H7 (cell line): ENCODE data around the gene SERGEF. TPM values are rescaled to one million over a fixed set of nuclear protein-coding genes. Genes with fewer than 3 reads are reported as not detected.

ENCODE experiments used
- DNase-seq: peaks from one replicate; pipeline ENCODE4 v3.0.0; 2012
- H3K27me3 ChIP-seq: 2 replicates; pipeline ENCODE4 v1.6.0; 2011; ENCODE audit warnings: mild to moderate bottlenecking, low read length; ENCODE audit not compliant: control insufficient read depth, insufficient read depth
- H3K36me3 ChIP-seq: replicated peaks from 2 replicates; pipeline ENCODE4 v1.5.1; 2011; ENCODE audit warnings: low read length; ENCODE audit not compliant: control insufficient read depth, insufficient read depth
- H3K4me3 ChIP-seq: 2 replicates; pipeline ENCODE4 v1.5.1; 2011; ENCODE audit warnings: low read depth, mild to moderate bottlenecking, control low read depth, low read length, moderate library complexity; ENCODE audit not compliant: insufficient read depth
- total RNA-seq: library from RNA; depleted of rRNA; stranded (reverse); fragments of >200 nt; shearing (Covaris generic); gene quantifications from 2 replicates; pipeline ENCODE4 v1.2.3, GENCODE V29; 2014

The SERGEF gene
- total RNA-seq, 1 experiment from 2014 or later, result 16.5 TPM

DNA sequence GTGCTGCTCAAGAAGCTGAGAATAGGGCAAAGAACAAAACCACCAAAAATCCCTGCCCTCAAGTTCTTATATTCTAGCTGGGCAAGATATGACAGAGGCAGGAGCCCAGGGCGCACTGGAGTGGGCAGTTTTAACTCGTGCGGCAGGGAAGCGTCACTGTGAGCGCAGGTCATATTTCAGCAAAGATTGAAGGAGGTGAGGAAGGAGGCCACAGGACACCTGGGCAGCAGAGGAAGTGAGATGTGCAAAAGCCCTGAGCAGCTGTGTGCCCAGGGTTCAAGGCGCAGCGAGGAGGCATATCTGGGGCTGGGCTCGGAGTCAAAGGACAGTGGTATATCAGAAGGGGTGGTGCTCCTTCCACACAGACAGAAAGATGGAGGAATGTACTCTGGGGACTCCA lies 264.8 kb downstream of the SERGEF start:
- Histone ChIP-seq H3K4me3 (no peak overlapping the region), H3K36me3 (no peaks in the 10 kb centered on the region), H3K27me3 (no peaks in the 10 kb centered on the region)
- DNase-seq, result no peak

DNA sequence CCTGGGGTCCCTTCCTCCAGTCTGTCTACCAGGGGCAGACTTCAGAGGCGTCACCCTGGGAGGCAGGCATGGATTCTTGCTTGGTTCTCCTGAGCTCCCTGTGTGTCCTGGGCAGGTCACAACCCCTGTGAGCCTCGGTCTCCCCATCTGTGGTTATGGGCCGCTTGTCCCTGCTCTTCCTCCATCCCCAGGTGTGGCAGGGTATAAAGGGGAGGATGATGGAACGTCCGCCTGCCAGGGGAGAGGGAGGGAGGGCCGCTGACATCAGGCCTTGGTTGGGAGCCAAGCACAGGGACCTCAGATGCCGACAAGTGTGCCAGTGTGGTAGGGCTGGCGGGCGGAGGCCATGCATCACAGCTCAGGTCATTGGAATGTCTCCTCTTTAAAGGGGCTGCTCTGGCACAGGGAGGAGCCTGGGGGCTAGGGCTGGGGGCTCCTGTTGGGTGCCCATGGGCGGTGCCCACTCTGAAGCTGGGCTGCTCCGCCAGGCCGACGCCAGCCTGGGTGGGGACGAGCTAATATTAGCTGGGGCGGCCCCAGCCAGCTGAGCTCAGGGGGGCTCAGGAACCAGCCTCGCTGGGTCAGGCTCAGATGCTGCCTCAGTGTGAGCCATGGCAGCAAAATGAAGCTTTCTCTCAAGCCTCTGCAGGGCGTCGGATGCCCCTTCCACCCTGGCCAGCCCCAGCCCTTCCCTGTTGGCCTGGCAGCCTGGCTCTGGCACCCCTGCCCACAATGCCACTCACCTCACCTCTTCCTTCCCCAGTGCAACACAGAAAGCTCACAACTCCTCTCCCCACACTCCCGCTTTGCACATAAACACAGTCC lies 265.5 kb downstream of the SERGEF start:
- H3K27me3 ChIP-seq, result no peaks in the 10 kb centered on the region
- no peaks in the 10 kb centered on the region for H3K36me3 ChIP-seq
- no peak for DNase-seq
- no peak overlapping the region for H3K4me3 ChIP-seq

DNA sequence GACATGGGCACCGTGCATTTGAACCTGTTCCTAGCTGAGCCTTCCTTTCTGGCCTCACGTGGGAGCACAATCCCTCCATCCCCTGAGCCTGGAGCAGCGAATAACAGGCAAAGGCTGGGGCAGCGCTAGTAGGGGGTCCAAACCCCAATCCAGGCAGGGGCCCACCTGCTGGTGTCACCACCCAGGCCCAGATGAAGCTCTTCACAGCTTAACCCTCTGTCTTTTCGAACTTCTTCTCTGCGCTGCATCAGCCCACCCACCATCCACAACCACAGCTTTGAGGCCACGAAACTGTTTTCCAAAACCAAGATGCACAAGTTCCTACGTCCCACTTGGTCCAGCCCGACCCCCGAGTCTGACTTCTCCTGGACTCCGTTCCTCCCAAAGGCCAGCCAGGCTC lies 266.8 kb downstream of the SERGEF start:
- Histone ChIP-seq H3K36me3 (no peaks in the 10 kb centered on the region), H3K27me3 (no peaks in the 10 kb centered on the region), H3K4me3 (no peak overlapping the region)
- DNase-seq, result no peak

DNA sequence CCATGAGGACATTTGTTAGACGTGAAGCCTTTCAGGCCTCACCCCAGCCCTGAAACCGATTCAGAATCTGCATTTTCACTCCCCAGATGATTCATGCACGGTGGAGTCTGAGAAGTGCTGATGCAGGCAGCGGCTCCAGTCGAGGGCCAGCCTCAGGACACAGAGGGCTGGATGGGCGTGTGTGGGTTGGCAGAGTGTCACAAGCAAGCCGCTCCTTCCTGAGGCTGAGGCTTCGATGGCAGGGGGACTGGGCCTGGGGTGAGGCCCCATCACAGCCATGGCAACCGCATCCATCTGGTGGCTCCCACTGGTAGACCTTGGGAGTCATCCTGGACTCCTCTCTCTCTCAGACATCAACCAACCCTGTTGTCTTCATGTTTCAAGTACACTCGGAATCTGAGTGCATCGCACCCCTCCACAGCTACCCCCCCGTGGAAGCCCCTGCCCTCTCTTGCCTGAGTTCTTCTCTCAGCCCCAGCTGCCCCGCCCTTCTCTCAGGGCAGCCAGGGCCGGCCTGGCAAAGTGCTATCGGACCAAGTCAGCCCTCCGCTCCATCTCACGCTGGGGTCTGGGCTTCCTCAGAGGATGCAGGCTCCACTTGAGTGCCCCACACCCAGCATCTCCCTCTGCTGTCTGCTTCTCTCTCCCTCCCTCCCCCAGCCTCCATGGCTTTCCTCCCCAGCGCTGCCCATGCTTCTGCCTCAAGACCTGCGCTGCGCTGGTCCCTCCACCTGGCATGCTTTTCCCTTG lies 267.6 kb downstream of the SERGEF start:
- no peak overlapping the region for H3K4me3 ChIP-seq
- no peaks in the 10 kb centered on the region for H3K36me3 ChIP-seq
- DNase-seq, result no peak
- H3K27me3 ChIP-seq, result no peaks in the 10 kb centered on the region

DNA sequence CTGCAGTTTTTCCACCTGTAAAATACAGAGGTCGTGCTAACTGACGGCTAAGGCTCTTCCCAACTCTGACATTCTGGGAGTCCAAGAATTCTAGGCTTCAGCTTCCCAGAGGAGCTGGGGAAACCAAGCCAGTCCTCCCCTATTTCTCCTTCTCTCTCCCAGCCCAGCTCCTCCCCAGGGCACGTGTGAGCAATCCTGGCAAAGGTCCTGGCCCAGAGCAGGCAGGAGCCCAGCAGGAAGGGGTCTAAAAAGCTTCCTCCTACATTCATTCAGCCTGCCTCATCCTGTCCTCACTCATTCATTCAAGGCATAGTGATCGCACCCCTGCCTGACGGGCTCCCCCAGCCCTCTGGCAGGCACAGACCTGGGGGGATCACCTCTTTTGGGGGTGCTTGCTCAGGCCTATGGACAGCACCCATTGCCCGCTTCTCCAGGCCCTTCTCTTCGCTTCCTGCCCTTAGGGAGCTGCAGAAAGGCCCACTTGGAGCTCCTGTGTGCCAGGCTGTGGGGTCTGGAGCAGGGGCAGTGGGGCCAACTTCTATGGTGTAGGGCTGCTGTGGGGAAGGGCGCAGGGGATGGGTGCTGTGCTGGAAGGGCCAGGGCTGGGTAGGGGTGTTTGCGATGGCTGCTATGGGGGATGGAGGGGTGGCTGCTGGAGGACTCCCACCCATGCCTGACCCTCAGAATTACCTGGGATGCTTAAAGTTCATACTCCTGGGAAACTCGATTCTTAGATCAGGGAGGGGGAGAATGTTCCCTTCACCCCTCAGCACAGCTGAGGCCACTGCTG lies 268.5 kb downstream of the SERGEF start:
- H3K36me3 ChIP-seq, result no peaks in the 10 kb centered on the region
- H3K27me3 ChIP-seq, result peaks cover under 1% of the 10 kb centered on the region; the same call in 1 of the 2 replicates
- no peak overlapping the region for H3K4me3 ChIP-seq
- no peak for DNase-seq

DNA sequence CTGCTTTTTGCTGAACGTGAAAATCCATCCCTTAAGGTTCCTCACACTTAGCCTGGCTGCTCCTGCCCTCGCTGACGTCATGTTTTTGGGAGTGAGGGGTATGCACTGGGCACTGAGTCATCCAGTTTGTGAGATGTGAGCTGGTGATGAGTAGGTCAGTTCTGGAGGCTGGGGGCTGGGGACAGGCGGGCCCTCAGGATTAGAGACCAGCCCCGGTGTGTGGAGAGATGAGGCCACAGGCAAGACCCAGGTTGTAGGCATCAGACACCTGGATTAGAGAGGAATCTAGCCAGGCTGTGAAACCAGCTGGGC lies 269.1 kb downstream of the SERGEF start:
- Histone ChIP-seq H3K36me3 (no peaks in the 10 kb centered on the region), H3K27me3 (peaks cover 5% of the 10 kb centered on the region), H3K4me3 (no peak overlapping the region)
- DNase-seq, result no peak

DNA sequence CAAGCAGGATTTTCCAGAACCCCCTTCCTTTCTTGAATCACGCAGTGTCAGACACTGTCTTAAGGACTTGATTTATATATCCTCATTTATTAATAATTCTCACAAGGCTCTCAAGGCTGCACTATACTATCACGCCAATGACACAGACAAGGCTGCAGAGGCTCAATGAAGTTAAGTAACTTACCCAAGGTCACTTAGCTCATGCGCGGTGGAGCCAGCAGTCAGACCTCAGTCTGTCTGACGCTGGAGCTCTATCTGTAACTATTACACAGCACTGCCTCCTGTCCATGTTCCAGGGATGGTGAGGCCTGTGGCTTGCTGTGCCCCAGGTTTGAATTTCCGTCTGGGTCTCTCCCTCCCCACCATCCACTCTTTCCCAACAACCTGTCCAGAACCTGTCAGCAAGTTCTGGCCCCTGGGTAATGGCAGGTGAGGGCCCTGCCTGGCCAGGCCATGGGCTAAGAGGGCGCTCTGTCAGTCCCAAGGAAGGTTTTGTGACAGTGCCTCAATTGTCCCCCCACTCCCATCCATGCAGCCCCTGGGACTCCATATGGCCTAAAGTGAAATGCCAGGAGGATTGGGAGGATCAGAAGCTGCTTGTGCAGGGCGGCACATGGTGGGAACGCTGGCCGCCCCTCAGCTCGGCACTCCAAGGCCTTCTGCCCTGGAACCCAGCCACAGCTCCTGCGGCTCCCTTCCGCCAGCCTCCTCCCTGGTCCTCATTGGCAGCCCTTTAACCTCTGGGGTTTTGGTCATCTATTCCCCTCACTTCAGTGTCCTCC lies 269.6 kb downstream of the SERGEF start:
- H3K4me3 ChIP-seq, result no peak overlapping the region

DNA sequence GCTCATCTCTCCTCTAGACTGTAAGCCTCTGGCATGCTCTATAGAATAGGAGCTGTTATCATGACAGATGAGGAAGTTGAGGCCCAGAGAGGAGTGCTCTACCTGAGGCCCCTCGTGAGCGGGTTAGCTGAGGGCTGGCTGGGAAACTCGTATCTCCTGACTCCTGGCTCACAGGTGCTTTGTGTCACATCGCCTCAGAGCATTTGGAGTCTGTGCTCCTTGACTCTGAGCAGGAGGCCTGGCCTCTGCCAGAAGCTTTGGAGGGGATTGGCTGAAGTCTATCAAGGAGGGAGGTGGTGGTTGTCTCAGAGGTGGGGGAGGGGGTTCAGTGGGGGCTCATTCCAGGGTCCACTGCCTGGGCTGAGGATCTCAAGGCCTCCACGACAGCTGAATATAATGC lies 270.8 kb downstream of the SERGEF start:
- Histone ChIP-seq H3K27me3 (peaks cover 23% of the 10 kb centered on the region), H3K36me3 (no peaks in the 10 kb centered on the region), H3K4me3 (no peak overlapping the region)
- no peak for DNase-seq

More for the DNA sequence above, 269.6 kb downstream of the SERGEF start:
- H3K36me3 ChIP-seq, result no peaks in the 10 kb centered on the region
- no peak for DNase-seq
- H3K27me3 ChIP-seq, result peaks cover 11% of the 10 kb centered on the region

DNA sequence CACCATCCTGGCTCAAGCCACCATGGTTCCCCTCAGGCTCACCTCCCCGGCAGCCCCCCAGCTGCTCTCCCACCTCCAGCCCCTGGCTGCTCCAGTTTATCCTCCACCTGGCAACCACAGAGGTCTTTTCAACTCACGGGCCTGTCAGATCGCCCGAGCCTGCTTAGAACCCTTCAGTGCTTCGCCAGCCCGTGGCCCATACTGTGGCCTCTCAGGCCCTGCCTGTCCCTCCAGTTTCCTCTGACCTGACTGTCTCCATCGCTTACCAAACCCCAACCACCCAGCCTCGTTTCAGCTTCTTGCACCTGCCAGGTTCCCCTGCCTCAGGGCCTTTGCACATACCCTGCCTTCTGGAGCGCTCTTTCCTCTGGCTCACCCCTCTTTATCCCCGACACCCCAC lies 271.4 kb downstream of the SERGEF start:
- Histone ChIP-seq H3K4me3 (no peak overlapping the region), H3K36me3 (no peaks in the 10 kb centered on the region), H3K27me3 (peaks cover 28% of the 10 kb centered on the region)
- no peak for DNase-seq

DNA sequence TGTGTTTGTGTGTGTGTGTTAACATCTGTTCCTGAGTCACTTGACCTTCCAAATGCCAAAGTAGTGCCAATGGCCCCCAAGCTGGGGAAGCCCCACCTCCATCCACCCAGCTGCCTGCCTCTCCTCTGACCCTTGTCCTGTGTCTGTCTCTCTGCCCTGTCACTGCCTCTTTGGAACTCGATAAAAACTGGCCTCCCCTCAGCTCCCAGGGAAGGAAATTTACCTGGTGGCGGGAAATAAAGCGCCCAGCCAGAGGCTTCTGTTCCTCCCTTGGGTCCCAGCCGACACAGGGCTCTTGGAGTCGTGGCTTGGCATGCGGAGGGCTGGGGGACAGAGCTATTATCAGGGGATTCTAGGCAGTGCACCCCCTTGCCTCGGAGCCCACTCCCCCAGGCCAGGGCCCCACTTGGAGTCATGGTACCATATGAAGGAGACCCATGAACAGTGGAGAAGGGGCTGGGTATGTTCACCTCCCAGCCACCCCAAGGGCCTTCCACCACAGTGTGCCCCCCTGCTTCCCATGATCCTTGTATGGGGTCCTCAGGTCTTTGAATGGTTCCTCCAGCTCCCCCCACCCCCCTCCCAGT lies 272.1 kb downstream of the SERGEF start:
- no peak overlapping the region for H3K4me3 ChIP-seq
- DNase-seq, result no peak
- no peaks in the 10 kb centered on the region for H3K36me3 ChIP-seq
- H3K27me3 ChIP-seq, result peaks cover 35% of the 10 kb centered on the region

DNA sequence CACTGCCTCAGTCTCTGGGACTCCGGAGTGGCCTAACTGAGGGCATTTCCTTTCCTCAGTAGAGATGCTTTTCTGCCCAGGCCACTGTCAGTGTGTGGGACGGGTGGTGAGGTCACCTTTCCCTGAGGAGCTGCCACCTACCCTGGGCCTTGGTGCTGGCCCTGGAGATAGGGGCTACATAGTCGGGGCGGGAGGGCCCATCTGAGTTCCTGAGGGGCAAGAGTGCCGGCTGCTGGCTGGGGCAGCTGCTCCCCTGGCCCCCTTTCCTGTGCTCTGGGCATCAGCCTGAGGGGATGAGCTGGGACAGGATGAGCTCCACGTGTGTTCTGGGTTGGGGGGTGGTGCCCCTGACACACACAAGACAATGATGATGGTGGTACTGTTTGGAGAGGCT lies 272.9 kb downstream of the SERGEF start:
- DNase-seq, result no peak
- H3K4me3 ChIP-seq, result no peak overlapping the region
- no peaks in the 10 kb centered on the region for H3K36me3 ChIP-seq
- peaks cover 43% of the 10 kb centered on the region for H3K27me3 ChIP-seq

DNA sequence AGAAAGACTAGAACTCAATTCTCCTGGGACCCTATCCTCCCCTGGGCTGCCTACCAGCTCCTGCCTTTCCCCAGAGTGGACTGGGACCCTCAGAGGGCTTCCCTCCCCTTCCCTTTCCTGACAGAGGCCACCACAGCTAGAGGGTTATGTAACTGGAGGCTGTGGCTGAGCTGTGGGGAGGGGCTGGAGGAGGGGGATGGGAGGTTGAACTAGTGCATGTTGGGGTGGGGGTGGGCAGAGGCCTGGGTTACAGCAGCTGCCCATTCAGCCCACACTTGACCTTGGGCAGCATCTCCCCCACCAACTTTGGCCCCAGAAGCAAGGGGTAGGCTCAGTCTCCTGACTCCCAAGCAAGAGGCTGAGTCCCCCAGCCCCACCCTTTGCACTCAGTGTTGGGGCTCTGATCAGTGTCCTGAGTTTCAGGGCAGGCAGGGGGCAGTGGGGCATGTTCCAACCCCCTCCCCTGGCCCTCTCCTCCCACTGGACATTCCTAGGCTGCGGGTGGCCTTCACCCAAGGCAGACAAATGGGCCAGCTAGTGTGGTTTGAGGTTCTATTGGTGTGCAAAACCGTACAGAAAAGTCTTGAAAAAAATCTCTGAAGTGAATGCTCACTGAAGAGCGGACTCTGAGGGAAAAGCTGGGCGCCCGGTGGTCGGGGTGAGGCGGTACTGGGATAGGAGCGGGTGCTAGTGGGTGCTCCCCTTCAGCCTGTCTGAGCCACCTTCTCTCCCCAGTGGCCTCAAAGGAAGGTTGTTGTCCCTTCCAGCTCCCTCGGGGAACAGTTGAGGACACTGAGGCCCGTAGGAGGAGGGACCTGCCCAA lies 274.5 kb downstream of the SERGEF start:
- no peak for DNase-seq
- H3K4me3 ChIP-seq, result no peak overlapping the region
- peaks cover 55% of the 10 kb centered on the region for H3K27me3 ChIP-seq

More for the DNA sequence above, 274.5 kb downstream of the SERGEF start:
- H3K36me3 ChIP-seq, result no peaks in the 10 kb centered on the region
